Mesothelial cell of epicardium (in vitro differentiated cells): ENCODE data around the gene MCF2L. TPM values are rescaled to one million over a fixed set of nuclear protein-coding genes. Genes with fewer than 3 reads are reported as not detected.

Experiments
- DNase-seq, 2 experiments: peaks; one replicate each; pipeline ENCODE4 v3.0.0; 2021; ENCODE audit warnings: low spot score in 2 of 2; ENCODE audit not compliant: unreplicated experiment in 2 of 2
- H3K27ac Mint-ChIP-seq: 2 replicates; pipeline ENCODE4 v1.8.0; 2021; ENCODE audit warnings: mixed read lengths
- H3K27me3 Mint-ChIP-seq: 2 replicates; pipeline ENCODE4 v1.8.0; 2021; ENCODE audit warnings: low read depth, mixed read lengths
- H3K36me3 Mint-ChIP-seq: 2 replicates; pipeline ENCODE4 v1.8.0; 2021; ENCODE audit warnings: mixed read lengths
- H3K4me1 Mint-ChIP-seq: 2 replicates; pipeline ENCODE4 v1.8.0; 2021; ENCODE audit warnings: mixed read lengths
- H3K4me3 Mint-ChIP-seq: 2 replicates; pipeline ENCODE4 v1.8.0; 2021; ENCODE audit warnings: mild to moderate bottlenecking, moderate library complexity, mixed read lengths
- H3K9me3 Mint-ChIP-seq: 2 replicates; pipeline ENCODE4 v1.8.0; 2021; ENCODE audit warnings: mixed read lengths
- CTCF ChIP-seq: fragments of 200-600 bp; sonication (generic); IDR thresholded peaks from one replicate; pipeline ENCODE4 v1.5.0; 2021; ENCODE audit warnings: antibody characterized with exemption; ENCODE audit not compliant: unreplicated experiment
- total RNA-seq: library from RNA; stranded (reverse); gene quantifications from 3 replicates; pipeline ENCODE4 v1.2.1, GENCODE V29; 2021

MCF2L gene
- total RNA-seq, 1 donor from 2014 or later, result 36.6 TPM

- no peak for DNase-seq
- TF ChIP-seq CTCF, result no peak
- no peak overlapping the region for H3K27ac Mint-ChIP-seq
- no peak overlapping the region for H3K4me3 Mint-ChIP-seq
- H3K36me3 Mint-ChIP-seq, result no peaks in the 10 kb centered on the region
- peaks cover 13% of the 10 kb centered on the region for H3K27me3 Mint-ChIP-seq
- no peaks in the 10 kb centered on the region for H3K9me3 Mint-ChIP-seq
- H3K4me1 Mint-ChIP-seq, result no peaks in the 10 kb centered on the region
These were observed 7.3 kb upstream of the MCF2L start for GRCh38 chr13:112961457-112962369.

GRCh38 chr13:112962396-112962795 lies 6.6 kb upstream of the MCF2L start:
- Mint-ChIP-seq H3K4me3 (no peak overlapping the region), H3K27me3 (peaks cover 9% of the 10 kb centered on the region), H3K4me1 (no peaks in the 10 kb centered on the region), H3K27ac (no peak overlapping the region), H3K9me3 (no peaks in the 10 kb centered on the region), H3K36me3 (no peaks in the 10 kb centered on the region)
- TF ChIP-seq CTCF, result no peak
- DNase-seq, result no peak

- H3K4me1 Mint-ChIP-seq, result peaks cover under 1% of the 10 kb centered on the region
- H3K4me3 Mint-ChIP-seq, result no peak overlapping the region
- no peak overlapping the region for H3K27ac Mint-ChIP-seq
- H3K36me3 Mint-ChIP-seq, result no peaks in the 10 kb centered on the region
- TF ChIP-seq CTCF, result no peak
- H3K27me3 Mint-ChIP-seq, result peaks cover 9% of the 10 kb centered on the region
- no peaks in the 10 kb centered on the region for H3K9me3 Mint-ChIP-seq
- DNase-seq, result no peak
These were observed 5.9 kb upstream of the MCF2L start for GRCh38 chr13:112962911-112963625.

GRCh38 chr13:112963641-112964040 lies 5.4 kb upstream of the MCF2L start:
- peaks cover 2% of the 10 kb centered on the region for H3K4me1 Mint-ChIP-seq
- peaks cover 6% of the 10 kb centered on the region for H3K27me3 Mint-ChIP-seq
- no peak overlapping the region for H3K4me3 Mint-ChIP-seq
- no peak for TF ChIP-seq CTCF
- H3K36me3 Mint-ChIP-seq, result no peaks in the 10 kb centered on the region
- no peak for DNase-seq
- H3K9me3 Mint-ChIP-seq, result no peaks in the 10 kb centered on the region
- H3K27ac Mint-ChIP-seq, result no peak overlapping the region

GRCh38 chr13:112964971-112965492 lies 4.0 kb upstream of the MCF2L start:
- no peak overlapping the region for H3K4me3 Mint-ChIP-seq
- H3K27ac Mint-ChIP-seq, result no peak overlapping the region
- H3K36me3 Mint-ChIP-seq, result no peaks in the 10 kb centered on the region
- H3K27me3 Mint-ChIP-seq, result peaks cover 15% of the 10 kb centered on the region
- DNase-seq, result no peak
- peaks cover 11% of the 10 kb centered on the region for H3K4me1 Mint-ChIP-seq
- TF ChIP-seq CTCF, result no peak
- no peaks in the 10 kb centered on the region for H3K9me3 Mint-ChIP-seq
